Coronary artery (tissue), 2 donors: ENCODE results near the gene CADPS.

Experiments used
- DNase-seq: peaks from one replicate; pipeline ENCODE4 v3.0.0-alpha.2; 2017; ENCODE audit warnings: low spot score
- H3K27ac ChIP-seq, 2 donors: fragments of 200-600 bp; sonication (generic); one replicate each; pipeline ENCODE4 v1.5.1; 2016 to 2019
- H3K4me3 ChIP-seq: fragments of 200-600 bp; sonication (generic); 2 replicates; pipeline ENCODE4 v1.5.1; 2016; ENCODE audit warnings: mild to moderate bottlenecking, moderate library complexity
- CTCF ChIP-seq: fragments of 200-600 bp; sonication (generic); IDR thresholded peaks from one replicate; pipeline ENCODE4 v1.5.1; 2019; ENCODE audit warnings: antibody characterized with exemption

CADPS gene

GRCh38 chr3:62696011-62696410 is 179.2 kb downstream of the CADPS start:
- DNase-seq: no peak
- no peak for TF ChIP-seq CTCF
- Histone ChIP-seq H3K4me3 (no peak overlapping the region), H3K27ac (no peak overlapping the region)

DNA sequence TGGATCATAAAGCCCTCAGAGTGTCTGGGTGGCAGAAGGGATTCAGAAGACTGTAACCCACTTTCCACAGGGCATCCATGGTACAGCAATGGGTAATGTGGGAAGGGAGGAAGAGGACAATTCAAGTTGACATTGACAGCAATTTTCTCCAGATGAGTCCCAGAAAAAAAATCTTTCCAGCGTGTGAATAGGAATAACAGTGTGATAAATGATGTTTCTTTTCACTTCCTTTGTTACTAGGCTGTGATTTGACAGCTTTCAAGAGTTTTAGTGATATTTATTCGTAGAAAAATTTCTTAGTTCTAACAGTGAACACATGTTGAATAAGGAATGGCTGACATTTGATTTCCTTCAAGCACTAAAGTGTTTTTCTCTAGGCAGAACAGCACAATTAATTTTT is 186.4 kb downstream of the CADPS start:
- no peak for TF ChIP-seq CTCF
- no peak for DNase-seq
- Histone ChIP-seq H3K4me3 (no peak overlapping the region), H3K27ac (no peak overlapping the region)

- no peak for DNase-seq
- no peak overlapping the region for H3K4me3 ChIP-seq
- H3K27ac ChIP-seq: no peak overlapping the region
- TF ChIP-seq CTCF: no peak
Measured at GRCh38 chr3:62688050-62688449, 187.2 kb downstream of the CADPS start.

DNA sequence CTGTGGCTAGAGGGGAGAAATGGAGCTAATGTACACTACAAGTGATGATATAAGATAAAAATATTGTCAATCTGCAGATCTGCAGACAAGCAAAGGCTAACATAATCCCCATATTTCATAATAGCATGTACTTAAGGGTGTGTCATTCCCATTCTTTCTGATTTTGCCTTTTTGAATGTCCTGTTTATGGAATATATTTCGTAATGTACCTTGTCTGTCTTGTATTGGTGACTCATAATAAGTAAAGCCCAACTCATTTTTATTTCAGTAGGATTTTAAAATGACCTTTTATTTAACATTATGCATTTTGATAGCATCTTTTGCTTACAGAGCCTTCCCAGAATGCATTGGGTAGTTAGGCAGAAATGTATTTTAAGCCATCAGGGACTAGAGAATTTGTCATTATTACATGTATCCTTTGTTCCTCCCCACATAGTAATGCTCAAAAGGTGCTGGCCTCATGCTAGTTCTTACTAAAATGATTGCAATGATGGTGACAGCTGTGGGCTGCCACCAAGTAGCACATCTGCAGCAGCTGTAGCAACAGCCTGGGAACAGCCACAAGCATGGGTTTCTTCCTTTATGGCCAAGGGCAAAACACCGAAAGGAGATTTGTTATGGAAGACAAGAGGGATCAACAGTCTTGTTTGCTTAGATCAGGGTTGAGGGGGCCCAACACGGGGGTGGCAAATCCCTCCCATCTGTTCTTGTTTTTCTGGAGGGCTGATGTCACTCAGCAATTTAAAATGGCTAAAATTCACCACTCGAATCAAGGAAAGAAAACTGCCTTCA is 188.5 kb downstream of the CADPS start:
- no peak for TF ChIP-seq CTCF
- no peak overlapping the region for H3K27ac ChIP-seq
- H3K4me3 ChIP-seq: no peak overlapping the region
- no peak for DNase-seq

GRCh38 chr3:62682826-62683225 is 192.4 kb downstream of the CADPS start:
- TF ChIP-seq CTCF: no peak
- DNase-seq: no peak
- Histone ChIP-seq H3K27ac (no peak overlapping the region), H3K4me3 (no peak overlapping the region)

DNA sequence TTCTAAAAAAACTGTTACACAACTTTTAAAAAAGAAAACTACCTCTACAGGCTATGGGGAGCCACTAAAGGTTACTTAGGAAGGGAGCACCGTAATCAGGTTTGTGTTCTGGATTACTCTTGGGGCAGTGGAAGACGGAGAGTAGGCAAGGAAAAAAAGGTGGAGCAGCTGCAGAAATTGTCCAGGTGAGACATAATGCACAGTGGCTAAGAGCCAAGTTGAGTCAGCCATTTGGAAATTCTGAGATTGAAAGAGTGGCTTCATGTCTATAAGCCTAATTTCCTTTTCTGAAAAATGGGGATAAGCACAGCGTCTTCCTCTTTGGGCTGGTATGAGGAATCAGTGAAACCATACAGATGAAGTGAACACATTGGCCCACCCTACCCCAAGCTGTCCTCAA is 195.2 kb downstream of the CADPS start:
- no peak overlapping the region for H3K4me3 ChIP-seq
- H3K27ac ChIP-seq: no peak overlapping the region
- no peak for DNase-seq
- TF ChIP-seq CTCF: no peak

DNA sequence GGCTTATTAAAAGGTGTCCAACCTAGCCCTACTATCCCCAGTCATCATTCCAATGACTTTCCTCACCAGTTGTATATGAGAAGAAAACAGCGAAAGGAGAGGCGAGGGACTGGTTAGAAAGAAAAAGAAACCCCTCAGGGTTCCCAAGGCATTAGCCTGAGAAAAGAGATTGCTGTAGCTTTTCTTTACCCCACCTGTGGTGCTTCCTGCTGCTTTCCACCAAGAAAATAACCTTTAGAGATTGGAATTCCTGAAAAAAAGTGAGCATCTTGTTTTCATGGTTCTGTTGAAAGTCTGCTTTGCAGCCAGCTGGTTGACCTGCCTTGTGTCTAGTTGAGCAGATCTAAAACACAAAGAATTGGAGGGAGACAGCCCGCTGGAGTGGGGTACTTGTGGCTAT is 196.4 kb downstream of the CADPS start:
- H3K27ac ChIP-seq: no peak overlapping the region
- H3K4me3 ChIP-seq: no peak overlapping the region
- no peak for DNase-seq
- no peak for TF ChIP-seq CTCF
